ENCODE measurements around the gene PRSS8. TPM values are rescaled to one million over a fixed set of nuclear protein-coding genes. Genes with fewer than 3 reads are reported as not detected.
A peak's percentile ranks its signal among the peaks of the same experiment; 100 is the strongest.

The PRSS8 gene
- total RNA-seq, 2 donors from 2014 or later, result 337 to 347 TPM

DNA sequence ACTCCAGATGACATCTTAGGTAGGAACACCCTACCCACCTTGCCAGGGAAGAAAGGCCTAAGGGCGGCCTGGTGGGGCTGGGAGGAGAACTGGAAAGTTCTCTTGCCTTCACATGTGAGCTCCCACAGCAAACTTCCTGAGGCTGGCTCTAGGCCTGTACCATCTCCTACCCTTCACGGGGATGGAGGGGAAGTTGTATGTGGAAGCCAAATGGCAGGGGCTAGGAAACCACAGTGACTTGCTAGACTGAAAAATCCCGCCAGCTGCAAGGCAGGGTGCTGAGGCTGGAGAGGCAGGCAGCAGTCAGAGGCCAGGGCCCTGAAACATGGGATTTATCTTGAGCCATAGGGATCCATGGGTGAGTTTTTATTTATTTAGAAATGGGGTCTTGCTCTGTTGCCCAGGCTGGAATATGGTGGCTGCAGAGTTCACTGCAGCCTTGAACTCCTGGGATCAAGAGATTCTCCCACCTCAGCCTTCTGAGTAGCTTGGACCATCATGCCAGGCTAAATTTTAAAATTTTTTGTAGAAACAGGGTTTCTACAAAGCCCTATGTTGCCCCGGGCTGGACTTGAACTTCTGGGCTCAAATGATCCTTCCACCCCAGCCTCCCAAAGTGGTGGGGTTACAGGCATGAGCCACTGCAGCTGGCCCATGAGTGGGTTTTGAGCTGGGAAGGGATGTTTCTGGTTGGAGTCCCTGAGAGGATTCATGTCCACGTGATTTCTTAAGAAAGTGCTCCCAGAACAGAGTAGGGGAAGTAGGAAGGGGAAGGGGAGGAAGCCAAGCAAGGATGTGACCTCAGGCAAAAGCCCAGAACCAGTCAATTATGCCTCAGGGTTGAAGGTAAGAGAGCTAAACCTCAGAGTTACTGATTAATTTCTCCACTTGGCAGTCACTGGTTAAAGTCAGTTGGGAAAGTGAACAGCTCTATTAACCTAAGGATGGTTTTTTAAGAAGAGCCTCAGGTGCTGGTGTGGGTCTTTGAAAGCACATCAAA, 22.1 kb downstream of the PRSS8 start:
- Histone ChIP-seq H3K36me3 (no peaks in the 10 kb centered on the region), H3K9ac (ENCODE audit: low read depth in 2 of 2, low read length in 2 of 2) (peak overlapping the region; percentile 5 to 55), H3K9me3 (no peaks in the 10 kb centered on the region), H3K27ac (peak overlapping the region; percentile 71), H3K4me3 (no peak overlapping the region), H3K4me1 (peaks cover 8% of the 10 kb centered on the region), H3K27me3 (no peaks in the 10 kb centered on the region)
- DNase-seq, result no peak
- TF ChIP-seq, protein P1, sequence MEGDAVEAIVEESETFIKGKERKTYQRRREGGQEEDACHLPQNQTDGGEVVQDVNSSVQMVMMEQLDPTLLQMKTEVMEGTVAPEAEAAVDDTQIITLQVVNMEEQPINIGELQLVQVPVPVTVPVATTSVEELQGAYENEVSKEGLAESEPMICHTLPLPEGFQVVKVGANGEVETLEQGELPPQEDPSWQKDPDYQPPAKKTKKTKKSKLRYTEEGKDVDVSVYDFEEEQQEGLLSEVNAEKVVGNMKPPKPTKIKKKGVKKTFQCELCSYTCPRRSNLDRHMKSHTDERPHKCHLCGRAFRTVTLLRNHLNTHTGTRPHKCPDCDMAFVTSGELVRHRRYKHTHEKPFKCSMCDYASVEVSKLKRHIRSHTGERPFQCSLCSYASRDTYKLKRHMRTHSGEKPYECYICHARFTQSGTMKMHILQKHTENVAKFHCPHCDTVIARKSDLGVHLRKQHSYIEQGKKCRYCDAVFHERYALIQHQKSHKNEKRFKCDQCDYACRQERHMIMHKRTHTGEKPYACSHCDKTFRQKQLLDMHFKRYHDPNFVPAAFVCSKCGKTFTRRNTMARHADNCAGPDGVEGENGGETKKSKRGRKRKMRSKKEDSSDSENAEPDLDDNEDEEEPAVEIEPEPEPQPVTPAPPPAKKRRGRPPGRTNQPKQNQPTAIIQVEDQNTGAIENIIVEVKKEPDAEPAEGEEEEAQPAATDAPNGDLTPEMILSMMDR (IDR thresholded peaks at IDR 0.05), result no peak
- intact Hi-C loops (cut with DNase I), result no loop called here

DNA sequence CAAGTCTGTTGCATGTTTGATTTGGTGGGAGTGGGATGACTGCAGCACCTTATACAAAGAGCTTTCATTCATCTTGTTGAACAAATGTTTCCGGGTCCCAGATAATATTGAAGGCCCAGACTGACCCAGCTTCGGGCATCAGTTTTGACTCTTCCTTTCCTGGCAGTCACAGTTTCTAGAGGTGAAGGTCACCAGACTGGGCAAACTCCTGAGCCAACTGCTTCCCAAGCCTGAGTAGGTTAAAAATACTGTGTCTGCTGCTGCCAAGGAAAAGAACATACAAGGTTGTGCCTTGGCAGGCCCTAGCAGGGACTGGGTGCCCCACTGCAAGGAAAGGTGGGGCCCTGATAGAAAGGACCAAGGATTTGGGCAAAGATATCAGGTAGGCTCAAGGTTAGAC, 22.8 kb downstream of the PRSS8 start:
- H3K9ac ChIP-seq (ENCODE audit: low read depth in 2 of 2, low read length in 2 of 2), result no peak overlapping the region
- H3K36me3 ChIP-seq, result no peaks in the 10 kb centered on the region
- H3K27me3 ChIP-seq, result no peaks in the 10 kb centered on the region
- no peak for DNase-seq
- intact Hi-C loops (cut with DNase I), result no loop called here
- H3K9me3 ChIP-seq, result no peaks in the 10 kb centered on the region
- no peak overlapping the region for H3K4me3 ChIP-seq
- H3K4me1 ChIP-seq, result peaks cover 5% of the 10 kb centered on the region
- TF ChIP-seq, protein P1 (IDR thresholded peaks at IDR 0.05), result no peak
- H3K27ac ChIP-seq, result no peak overlapping the region

DNA sequence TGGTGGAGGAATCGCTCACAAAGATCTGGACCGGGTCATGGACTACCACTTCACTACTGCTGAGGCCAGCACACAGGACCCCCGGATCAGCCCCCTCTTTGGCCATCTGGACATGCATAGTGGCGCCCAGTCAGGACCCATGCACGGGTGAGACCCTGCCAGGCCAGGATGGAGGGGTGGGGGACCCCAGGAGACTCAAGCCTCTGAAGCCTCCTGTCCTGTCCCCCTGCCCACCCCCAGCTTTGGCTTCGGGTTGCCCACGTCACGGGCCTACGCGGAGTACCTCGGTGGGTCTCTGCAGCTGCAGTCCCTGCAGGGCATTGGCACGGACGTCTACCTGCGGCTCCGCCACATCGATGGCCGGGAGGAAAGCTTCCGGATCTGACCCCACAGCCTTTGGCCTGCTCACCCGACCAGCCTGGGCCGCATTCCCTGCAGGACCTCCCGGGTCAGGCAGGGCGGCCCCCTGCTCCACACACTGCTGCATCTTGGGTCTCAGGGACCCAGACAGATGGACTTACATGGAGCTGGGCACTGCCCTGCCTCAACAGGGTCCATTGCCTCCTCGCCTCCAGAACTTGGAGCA, 23.6 kb downstream of the PRSS8 start:
- Histone ChIP-seq H3K27me3 (no peaks in the 10 kb centered on the region), H3K9me3 (no peaks in the 10 kb centered on the region), H3K9ac (ENCODE audit: low read depth in 2 of 2, low read length in 2 of 2) (no peak overlapping the region), H3K27ac (no peak overlapping the region), H3K36me3 (no peaks in the 10 kb centered on the region), H3K4me1 (peaks cover 5% of the 10 kb centered on the region), H3K4me3 (no peak overlapping the region)
- no peak for DNase-seq
- intact Hi-C loops (cut with DNase I), result no loop called here
- TF ChIP-seq, protein P1 (IDR thresholded peaks at IDR 0.05), result no peak

DNA sequence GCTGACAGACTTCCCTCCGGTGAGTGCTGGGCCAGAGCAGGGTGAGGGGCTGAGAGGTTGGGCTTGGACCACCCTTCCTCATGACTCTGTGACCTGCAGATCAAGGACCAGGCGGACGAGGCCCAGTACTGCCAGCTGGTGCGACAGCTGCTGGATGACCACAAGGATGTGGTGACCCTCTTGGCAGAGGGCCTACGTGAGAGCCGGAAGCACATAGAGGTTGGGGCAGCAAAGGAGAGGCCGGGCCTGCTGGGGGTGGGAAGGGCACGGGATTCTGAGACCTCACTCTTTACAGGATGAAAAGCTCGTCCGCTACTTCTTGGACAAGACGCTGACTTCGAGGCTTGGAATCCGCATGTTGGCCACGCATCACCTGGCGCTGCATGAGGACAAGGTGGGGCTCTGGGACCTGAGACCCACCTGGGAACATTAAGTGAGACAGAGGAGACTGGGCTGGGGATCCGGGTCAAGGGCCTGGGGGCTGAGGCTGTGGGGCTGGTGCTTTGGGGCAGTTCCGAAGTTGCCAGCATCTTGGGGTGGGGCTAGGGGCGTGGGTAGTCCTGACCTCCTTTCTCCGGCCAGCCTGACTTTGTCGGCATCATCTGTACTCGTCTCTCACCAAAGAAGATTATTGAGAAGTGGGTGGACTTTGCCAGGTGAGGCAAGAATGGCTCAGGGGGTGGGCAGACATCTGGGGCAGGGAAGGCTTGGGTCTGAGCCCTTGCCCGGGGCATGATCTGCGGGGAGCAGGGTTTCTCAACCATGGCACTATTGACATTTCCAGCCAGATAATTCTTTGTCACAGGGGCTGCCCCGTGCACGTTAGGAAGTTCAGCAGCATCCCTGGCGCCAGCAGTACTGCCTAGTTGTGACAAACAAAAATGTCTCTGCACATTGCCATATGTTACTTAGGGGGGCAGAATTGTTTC, 25.2 kb downstream of the PRSS8 start:
- TF ChIP-seq, protein P1 (IDR thresholded peaks at IDR 0.05), result no peak
- peaks cover 9% of the 10 kb centered on the region for H3K4me1 ChIP-seq
- H3K4me3 ChIP-seq, result no peak overlapping the region

DNA sequence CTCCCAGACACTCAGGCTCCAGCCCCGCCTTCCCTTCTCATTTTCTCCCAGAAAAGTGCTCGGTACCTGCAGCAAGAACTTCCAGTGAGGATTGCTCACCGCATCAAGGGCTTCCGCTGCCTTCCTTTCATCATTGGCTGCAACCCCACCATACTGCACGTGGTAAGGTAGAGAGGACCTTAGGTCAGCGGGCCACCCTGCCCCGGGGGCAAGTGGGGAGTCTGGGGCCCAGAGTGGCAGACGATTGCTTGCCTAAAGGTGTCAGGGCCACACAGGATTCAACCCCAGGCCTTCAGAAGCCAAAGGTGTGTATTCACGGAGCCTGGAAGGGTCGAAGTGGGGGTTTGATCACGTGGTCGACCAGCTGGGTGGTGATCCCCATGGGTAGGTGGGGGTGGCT, 25.9 kb downstream of the PRSS8 start:
- Histone ChIP-seq H3K9me3 (no peaks in the 10 kb centered on the region), H3K36me3 (no peaks in the 10 kb centered on the region), H3K4me3 (no peak overlapping the region), H3K4me1 (peaks cover 9% of the 10 kb centered on the region), H3K27me3 (no peaks in the 10 kb centered on the region), H3K9ac (ENCODE audit: low read depth in 2 of 2, low read length in 2 of 2) (peak overlapping the region in 1 of 2 donors; percentile 8), H3K27ac (no peak overlapping the region)
- TF ChIP-seq, protein P1 (IDR thresholded peaks at IDR 0.05), result no peak
- intact Hi-C loops (cut with DNase I), result no loop called here
- no peak for DNase-seq

More for the DNA sequence above, 25.2 kb downstream of the PRSS8 start:
- no peak overlapping the region for H3K9ac ChIP-seq (ENCODE audit: low read depth in 2 of 2, low read length in 2 of 2)
- intact Hi-C loops (cut with DNase I), result no loop called here
- H3K27ac ChIP-seq, result no peak overlapping the region
- no peak for DNase-seq
- H3K27me3 ChIP-seq, result no peaks in the 10 kb centered on the region
- H3K36me3 ChIP-seq, result no peaks in the 10 kb centered on the region
- no peaks in the 10 kb centered on the region for H3K9me3 ChIP-seq
